K562 (cell line): ENCODE data around the gene TMEM60. TPM values are rescaled to one million over a fixed set of nuclear protein-coding genes. Genes with fewer than 3 reads are reported as not detected.
A peak's percentile ranks its signal among the peaks of the same experiment; 100 is the strongest.

Source experiments
- ARID1B ChIP-seq: fragments of 450-650 bp; IDR thresholded peaks from 2 replicates; pipeline ENCODE4 v1.6.1; 2016; ENCODE audit warnings: antibody characterized with exemption, mild to moderate bottlenecking, inconsistent platforms
- ATF6 ChIP-seq: sonication (generic); formaldehyde crosslinking; IDR thresholded peaks from 2 replicates; pipeline ENCODE4 v1.4.0; 2020; ENCODE audit warnings: mild to moderate bottlenecking, missing genetic modification reagents
- CAMTA2 ChIP-seq: fragments of 250-450 bp; sonication (Bioruptor Pico); conservative IDR thresholded peaks from 2 replicates; pipeline ENCODE4 v1.5.1; 2022
- CBFB ChIP-seq: sonication (generic); formaldehyde crosslinking; IDR thresholded peaks from 2 replicates; pipeline ENCODE4 v1.4.0; 2020; ENCODE audit warnings: mild to moderate bottlenecking, missing genetic modification reagents
- CXXC5 ChIP-seq: fragments of 250-450 bp; sonication (Bioruptor Pico); IDR thresholded peaks from 2 replicates; pipeline ENCODE4 v1.8.0; 2022; ENCODE audit warnings: inconsistent platforms, mild to moderate bottlenecking, moderate library complexity
- HIVEP1 ChIP-seq: fragments of 250-450 bp; sonication (Bioruptor Pico); IDR thresholded peaks from 2 replicates; pipeline ENCODE4 v1.4.0; 2020; ENCODE audit warnings: mild to moderate bottlenecking
- MCM7 ChIP-seq, 2 experiments: fragments of 450-650 bp; IDR thresholded peaks; 2 replicates each; pipeline ENCODE4 v1.6.1; 2016 to 2018
- MTA2 ChIP-seq: fragments of 450-650 bp; IDR thresholded peaks from 2 replicates; pipeline ENCODE4 v1.6.1; 2016; ENCODE audit warnings: low read depth
- POLR2B ChIP-seq: fragments of 450-650 bp; IDR thresholded peaks from 2 replicates; pipeline ENCODE4 v1.6.1; 2018; ENCODE audit warnings: low read depth; ENCODE audit not compliant: partially characterized antibody
- REST ChIP-seq, 2 experiments: fragments of 450-650 bp; formaldehyde crosslinking in 1 of 2; IDR thresholded peaks; 2 replicates each; pipeline versions ENCODE4 v1.4.0 to v1.6.1; 2014 to 2020; ENCODE audit warnings: mild to moderate bottlenecking in 2 of 2, borderline replicate concordance in 1 of 2, low read depth in 1 of 2
- TCF7 ChIP-seq: sonication (generic); IDR thresholded peaks from 2 replicates; pipeline ENCODE4 v1.6.1; 2016; ENCODE audit warnings: antibody characterized with exemption, borderline replicate concordance
- ZBTB7A ChIP-seq: IDR thresholded peaks from 2 replicates; pipeline ENCODE4 v1.6.1; 2011; ENCODE audit warnings: low read depth, mild to moderate bottlenecking, low read length, moderate library complexity, borderline replicate concordance; ENCODE audit not compliant: control insufficient read depth
- ZNF146 ChIP-seq: IDR thresholded peaks from one replicate; pipeline ENCODE4 v1.6.1; 2018; ENCODE audit warnings: missing compliant biosample characterization; ENCODE audit not compliant: unreplicated experiment
- polyA plus RNA-seq, 8 experiments: library from polyadenylated mRNA; depleted of rRNA in 4 of 8; stranded (reverse) in 5 of 8; unstranded in 3 of 8; fragments of >200 nt; fragmentation: Nextera tagmentation in 2 of 8; fragmentation: Illumina TruSeq in 1 of 8; extraction: Ambion mirVana in 2 of 8; extraction: Trizol in 1 of 8; gene quantifications; 2 replicates each; pipeline versions ENCODE4 v1.2.1 to v1.2.3, GENCODE V29; 2011 to 2014; ENCODE audit warnings: inconsistent platforms in 1 of 8, missing spikeins in 1 of 8
- total RNA-seq, 7 experiments: library from RNA; depleted of rRNA in 6 of 7; stranded (reverse); fragments of >200 nt in 6 of 7; fragmentation: Illumina TruSeq in 2 of 7; extraction: Trizol in 2 of 7; gene quantifications; 2 replicates each; pipeline versions ENCODE4 v1.2.1 to v1.2.3, GENCODE V29; 2011 to 2021; ENCODE audit warnings: low replicate concordance in 1 of 7

TMEM60 gene
- total and polyA plus RNA-seq, 9 of the 15 experiments (the other 6 are each of a cell fraction or from before 2014, with no cell fraction given), result 12.5 to 140 (median 38.4) TPM

GRCh38 chr7:77846317-77847092 lies 48.3 kb upstream of the TMEM60 start (continued):
- TF ChIP-seq REST (IDR thresholded peaks at IDR 0.05; ENCODE audit: borderline replicate concordance), result no peak
- no peak for TF ChIP-seq REST (CRISPR knock-in tag; IDR thresholded peaks at IDR 0.05; ENCODE audit: low read depth)
- TF ChIP-seq ZNF146 (CRISPR knock-in tag), result no peak
- TF ChIP-seq ARID1B, result no peak
- no peak for TF ChIP-seq MTA2
- TF ChIP-seq CAMTA2 (CRISPR knock-in tag), result no peak
- TF ChIP-seq ZBTB7A, result 0 out of 2 replicates have a peak, but pooled peaks have one; percentile 22
- TF ChIP-seq HIVEP1 (CRISPR knock-in tag), result no peak
- no peak for TF ChIP-seq MCM7 (IDR thresholded peaks at IDR 0.05)
- TF ChIP-seq TCF7, result no peak
- 0 out of 2 replicates have a peak, but pooled peaks have one; percentile 12 for TF ChIP-seq CXXC5 (CRISPR knock-in tag)
- TF ChIP-seq POLR2B, result no peak
- no peak for TF ChIP-seq ATF6 (CRISPR knock-in tag)
- TF ChIP-seq CBFB (CRISPR knock-in tag), result no peak
